OCI-LY3 (cell line): Measurements from ENCODE around the gene PSAPL1.

Source experiments
- EZH2phosphoT487 ChIP-seq: fragments of 200-600 bp; shearing (Covaris generic); IDR thresholded peaks from 2 replicates; pipeline ENCODE4 v1.6.1; 2018; ENCODE audit warnings: antibody characterized with exemption, mixed run types, low read depth
- TF ChIP-seq, protein P1 (sequence below): fragments of 200-600, 300-600 bp; sonication (generic); IDR thresholded peaks from 2 replicates; pipeline ENCODE4 v1.5.1; 2014; ENCODE audit warnings: antibody characterized with exemption, low read length, low read depth

DNA sequence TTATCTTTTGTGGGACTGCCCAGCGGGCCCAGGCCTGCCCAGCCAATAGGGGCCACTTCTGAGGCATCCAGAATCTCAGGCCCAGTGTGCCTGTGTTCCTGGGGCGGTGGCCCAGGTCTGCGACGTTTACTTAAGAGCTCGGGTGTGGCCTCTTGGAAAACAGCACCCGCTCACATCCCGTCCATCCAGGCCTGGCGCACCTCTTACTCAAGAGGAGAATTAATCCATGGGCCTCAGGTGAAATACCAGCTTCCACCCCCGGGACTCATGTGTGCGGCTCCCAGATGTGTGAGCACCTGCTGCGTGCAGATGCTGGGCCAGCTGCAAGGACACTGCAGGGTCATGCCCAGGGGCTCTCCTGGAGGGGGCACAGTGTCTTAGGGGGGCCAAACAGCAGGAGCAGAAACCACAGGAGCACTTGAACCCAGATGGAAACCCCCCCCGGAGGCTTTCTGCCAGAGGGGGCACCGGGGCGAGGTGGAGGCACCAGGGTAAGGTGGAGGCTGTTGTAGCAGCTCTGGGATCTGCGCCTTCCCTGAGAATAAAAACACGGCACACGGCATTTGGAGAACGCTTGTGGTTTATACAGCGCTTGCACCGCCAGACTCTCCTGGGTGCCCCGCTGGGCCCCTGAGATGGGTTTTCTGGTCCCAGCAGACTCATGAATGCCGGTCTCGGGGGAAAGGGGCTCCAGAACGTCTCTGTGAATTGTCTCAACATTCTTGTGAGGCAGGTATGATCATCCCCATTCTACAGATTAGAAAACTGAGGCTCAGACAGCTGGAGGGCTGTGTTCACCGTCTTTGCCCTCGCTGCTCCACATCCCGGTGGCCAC lies 2.8 kb downstream of the PSAPL1 start:
- TF ChIP-seq, protein P1, sequence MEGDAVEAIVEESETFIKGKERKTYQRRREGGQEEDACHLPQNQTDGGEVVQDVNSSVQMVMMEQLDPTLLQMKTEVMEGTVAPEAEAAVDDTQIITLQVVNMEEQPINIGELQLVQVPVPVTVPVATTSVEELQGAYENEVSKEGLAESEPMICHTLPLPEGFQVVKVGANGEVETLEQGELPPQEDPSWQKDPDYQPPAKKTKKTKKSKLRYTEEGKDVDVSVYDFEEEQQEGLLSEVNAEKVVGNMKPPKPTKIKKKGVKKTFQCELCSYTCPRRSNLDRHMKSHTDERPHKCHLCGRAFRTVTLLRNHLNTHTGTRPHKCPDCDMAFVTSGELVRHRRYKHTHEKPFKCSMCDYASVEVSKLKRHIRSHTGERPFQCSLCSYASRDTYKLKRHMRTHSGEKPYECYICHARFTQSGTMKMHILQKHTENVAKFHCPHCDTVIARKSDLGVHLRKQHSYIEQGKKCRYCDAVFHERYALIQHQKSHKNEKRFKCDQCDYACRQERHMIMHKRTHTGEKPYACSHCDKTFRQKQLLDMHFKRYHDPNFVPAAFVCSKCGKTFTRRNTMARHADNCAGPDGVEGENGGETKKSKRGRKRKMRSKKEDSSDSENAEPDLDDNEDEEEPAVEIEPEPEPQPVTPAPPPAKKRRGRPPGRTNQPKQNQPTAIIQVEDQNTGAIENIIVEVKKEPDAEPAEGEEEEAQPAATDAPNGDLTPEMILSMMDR: no peak
- TF ChIP-seq EZH2phosphoT487: no peak
